Measurements from ENCODE around the gene ITGB1BP2. TPM values are rescaled to one million over a fixed set of nuclear protein-coding genes. Genes with fewer than 3 reads are reported as not detected.
"Not testable (repeated sequence)": the region's sequence is repeated elsewhere in the genome, so short reads cannot be mapped to it uniquely, and the experiment has no call there.

ITGB1BP2 gene
- total RNA-seq (2014; rRNA removed; shearing (Covaris generic)) = 0.96 and 0.98 TPM in 2 replicates

DNA sequence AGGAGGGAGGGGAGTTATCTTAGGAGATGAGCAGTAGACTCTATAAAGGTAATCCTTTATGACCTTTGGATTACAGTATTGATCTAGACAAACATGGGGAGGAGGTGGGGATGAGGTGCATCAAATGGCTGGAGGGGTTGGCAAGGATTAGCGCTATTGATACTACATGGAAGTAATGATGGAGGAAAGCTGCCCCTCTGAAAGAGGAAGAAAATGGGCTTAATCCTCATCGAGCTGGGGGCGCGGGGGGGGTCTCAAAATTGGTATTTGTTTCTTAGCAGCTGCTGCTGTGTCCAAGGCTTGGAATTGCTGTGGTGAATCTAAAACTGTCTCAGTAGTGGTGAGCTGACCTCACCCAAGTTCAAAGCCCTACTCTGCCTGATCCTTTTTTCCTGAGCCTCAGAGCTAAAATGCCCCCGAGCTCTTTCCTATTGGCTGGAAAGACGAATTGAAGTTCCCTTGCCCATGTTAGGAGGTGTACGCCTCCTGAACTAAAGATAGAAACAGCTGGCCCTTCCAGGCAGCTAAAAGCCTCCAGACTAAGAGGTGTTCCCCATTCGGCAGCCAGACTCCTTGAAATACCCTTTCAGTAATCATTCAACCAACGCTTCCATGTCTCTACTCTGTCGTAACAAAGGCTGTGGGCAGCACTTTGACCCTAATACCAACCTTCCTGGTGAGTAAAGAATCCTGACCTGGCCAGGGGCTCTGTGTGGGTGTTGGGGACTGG lies at the start of gene ITGB1BP2:
Gene ITGB1BP2 (plus strand): TSS at position 556 of the 730 bp plus-strand sequence. CDS start 57 bp downstream, at position 613.
- peak; percentile 76 for DNase-seq (ENCODE audit: low read depth)

DNA sequence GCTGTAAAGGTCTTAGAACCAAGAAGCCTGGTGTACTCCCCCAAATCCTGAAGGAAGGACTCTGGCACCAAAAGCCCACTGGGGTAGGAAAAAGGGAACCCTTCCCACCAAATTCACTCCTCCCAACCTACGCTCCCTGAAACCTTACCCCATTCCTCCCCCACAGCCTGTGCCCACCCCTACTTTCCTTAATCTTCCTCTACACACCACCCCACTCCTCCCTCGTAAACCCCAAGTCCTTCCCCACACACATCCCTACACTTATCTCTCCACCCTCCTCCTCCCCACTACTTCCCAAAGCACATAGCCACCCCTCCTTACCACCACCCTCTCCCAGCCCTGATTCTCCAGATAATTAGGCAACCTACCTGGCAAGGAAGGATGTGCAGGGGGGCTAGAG lies 49.3 kb upstream of the ITGB1BP2 start:
- DNase-seq (ENCODE audit: low read depth) = no peak

GRCh38 chrX:71253253-71254091 lies 48.1 kb upstream of the ITGB1BP2 start:
- peak; percentile 48 for DNase-seq (ENCODE audit: low read depth)

DNA sequence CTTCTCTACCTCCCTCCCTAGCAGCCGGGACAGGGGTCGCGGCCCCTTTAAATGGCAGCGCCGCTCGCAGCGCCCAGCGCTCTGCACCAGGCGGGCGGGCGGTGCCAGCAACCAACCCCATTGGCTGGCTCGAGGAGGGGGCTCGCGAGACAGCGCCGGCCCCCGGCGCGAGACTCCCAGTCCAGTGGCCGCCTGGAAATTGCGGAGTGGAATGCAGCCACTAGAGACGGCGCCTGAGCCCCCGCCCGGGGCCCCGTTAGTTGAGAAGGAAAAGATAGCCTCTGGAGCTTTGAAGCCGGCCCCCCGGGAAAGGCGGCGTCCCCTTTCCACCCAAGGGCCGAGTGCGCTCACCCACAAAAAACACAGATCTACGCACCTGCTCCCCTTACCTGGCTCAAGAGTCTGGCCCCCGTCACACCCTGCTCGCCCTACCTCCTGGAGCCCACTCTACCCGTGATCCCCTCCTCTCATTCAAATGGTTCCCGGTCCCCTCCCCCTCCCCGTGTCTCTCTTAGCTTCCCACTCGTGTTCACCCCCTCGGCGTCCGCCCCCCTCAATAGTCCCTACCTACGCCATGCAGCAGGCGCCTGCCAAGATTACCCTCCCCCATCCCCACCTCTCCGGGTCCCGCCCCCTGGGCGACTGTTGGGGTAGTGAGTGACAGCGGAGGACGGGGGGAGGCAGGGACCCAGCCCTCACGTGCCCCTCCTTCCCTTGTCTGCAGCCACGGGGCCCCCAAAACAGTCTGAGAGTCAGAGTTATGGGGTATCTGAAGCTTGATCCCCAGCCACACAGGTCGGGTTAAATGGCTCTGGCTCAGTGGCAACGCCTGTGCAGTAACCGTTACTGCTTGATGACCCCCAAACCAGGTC lies 47.2 kb upstream of the ITGB1BP2 start, which contains the start of gene ZMYM3:
Gene ZMYM3 (minus strand): TSS at position 49 of the 872 bp plus-strand sequence. CDS start 885 bp downstream, outside the sequence.
- DNase-seq (ENCODE audit: low read depth) = peak; percentile 88

GRCh38 chrX:71256051-71256450 lies 45.5 kb upstream of the ITGB1BP2 start:
- DNase-seq (ENCODE audit: low read depth) = peak; percentile 45

- no peak for DNase-seq (ENCODE audit: low read depth)
These were observed 44.7 kb upstream of the ITGB1BP2 start for GRCh38 chrX:71256856-71257255.

DNA sequence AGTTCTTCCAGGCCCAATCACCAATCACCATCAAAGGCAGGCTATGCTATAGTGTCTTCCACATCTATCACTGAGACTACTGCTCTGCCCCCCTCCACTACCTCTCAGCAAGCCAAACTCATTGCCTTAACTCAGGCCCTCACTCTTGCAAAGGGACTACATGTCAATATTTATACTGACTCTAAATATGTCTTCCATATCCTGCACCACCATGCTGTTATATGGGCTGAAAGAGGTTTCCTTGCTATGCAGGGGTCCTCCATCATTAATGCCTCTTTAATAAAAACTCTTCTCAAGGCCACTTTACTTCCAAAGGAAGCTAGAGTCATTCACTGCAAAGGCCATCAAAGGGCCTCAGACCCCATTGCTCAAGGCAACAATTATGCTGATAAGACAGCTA lies 32.9 kb upstream of the ITGB1BP2 start:
- DNase-seq (ENCODE audit: low read depth) = not testable (repeated sequence)

DNA sequence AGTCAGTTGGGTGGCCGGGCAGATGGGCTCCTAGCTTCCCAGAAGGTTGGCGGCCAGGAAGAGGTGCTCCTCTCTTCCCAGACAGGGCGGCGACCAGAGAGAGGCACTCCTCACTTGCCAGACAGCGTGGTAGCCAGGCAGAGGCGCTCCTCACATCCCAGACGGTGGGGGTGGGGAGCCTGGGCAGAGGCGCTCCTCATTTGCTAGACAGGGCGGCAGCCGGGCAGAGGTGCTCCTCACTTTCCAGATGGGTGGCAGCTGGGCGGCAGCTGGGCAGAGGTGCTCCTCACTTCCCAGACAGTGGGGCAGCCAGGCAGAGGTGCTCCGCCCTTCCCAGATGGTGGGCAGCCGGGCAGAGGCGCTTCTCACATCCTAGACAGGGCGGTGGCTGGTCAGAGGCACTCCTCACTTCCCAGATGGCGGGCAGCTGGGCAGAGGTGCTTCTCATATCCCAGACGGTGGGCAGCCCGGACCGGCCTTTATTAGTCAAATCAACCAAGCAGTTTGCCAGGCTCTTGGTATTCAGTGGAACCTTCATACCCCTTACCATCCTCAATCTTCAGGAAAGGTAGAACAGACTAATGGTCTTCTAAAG lies 31.7 kb upstream of the ITGB1BP2 start:
- DNase-seq (ENCODE audit: low read depth) = no peak

DNA sequence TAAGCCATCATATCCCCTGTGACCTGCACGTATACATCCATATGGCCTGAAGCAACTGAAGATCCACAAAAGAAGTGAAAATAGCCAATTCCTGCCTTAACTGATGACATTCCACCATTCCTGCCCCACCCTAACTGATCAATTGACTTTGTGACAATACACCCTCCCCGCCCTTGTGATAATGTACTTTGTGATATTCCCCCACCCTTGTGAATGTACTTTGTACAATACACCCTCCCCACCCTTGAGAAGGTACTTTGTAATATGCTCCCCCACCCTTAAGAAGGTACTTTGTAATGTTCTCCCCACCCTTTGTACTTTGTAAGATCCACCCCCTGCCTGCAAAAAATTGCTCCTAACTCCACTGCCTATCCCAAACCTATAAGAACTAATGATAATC lies 29.2 kb upstream of the ITGB1BP2 start:
- not testable (repeated sequence) for DNase-seq (ENCODE audit: low read depth)

GRCh38 chrX:71281300-71281699 lies 20.2 kb upstream of the ITGB1BP2 start:
- not testable (repeated sequence) for DNase-seq (ENCODE audit: low read depth)

DNA sequence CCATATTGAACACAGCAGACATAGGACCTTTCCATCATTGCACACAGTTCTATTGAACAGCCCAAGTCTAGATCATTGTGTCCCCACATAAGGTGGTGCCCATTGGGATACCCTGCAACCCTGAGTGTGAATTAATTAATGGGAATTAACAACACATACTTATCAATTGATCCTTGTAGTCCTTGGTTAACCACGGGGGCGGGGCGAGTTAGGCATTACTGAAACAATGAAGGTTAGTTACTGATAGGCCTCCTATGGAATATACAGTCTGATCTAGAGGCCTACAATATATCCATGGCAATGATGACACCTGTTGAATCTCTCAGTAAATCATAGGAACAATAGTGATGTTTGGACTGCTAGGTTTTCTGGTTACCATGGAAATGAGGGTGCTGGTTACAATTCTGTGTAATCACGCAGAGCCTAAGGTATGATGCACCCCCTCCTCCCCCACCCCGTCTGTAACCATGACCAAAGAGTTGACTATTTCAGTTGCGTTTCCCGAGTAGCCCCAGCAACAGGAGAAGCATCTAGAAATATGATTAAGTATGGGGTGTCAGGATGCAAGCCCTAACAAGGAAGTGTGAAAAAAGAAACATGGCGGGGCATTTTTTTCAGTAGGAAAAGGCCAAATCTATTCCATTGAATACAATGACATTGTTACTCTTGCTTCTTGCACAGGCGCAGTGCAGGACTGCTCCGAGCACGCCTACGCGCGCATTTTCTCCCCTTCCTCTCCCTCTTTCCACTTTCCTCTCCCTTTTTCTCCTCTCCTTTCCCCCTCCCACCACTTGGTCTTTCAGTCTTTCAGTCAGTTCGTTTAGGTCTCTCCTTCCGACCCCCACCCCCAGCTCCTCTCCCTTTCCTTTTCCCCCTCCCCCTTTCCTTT lies 18.8 kb upstream of the ITGB1BP2 start:
- peak; percentile 67 for DNase-seq (ENCODE audit: low read depth)

DNA sequence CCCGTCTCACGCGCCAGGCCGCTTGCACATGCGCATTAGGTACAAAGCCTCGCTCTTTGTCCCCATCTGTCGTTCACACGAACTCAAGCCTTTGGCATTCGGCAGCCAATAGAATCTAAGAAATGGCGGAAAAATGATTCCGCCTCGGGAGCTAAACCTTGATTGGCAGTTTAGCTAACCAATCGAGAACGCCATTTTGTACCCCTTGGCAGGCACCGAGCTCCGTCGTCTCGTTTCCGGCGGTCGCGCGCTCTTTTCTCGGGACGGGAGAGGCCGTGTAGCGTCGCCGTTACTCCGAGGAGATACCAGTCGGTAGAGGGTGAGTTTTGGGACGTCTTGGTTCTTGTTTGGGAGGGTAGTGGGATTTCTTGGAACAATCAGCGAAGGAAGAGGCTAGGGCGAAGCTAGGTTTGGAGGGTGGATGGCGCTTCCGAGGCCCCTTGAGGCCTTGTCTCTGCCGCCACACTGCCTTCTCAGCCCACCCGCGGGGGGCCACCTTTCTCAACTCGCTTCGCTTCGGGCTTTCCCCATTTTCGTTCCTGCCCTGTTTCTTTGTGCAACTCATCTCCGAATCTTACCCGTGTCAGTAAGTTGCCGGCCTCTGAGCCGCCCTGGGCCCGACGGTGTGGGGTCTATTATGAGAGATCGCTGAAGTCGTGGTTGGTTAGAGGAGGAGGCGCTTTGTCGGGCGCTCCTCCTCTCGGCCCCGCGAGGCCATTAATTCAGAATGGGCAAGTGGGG lies 18.0 kb upstream of the ITGB1BP2 start, which contains the start of gene NONO:
Gene NONO (plus strand): TSS at position 233 of the 741 bp plus-strand sequence. CDS start 7,003 bp downstream, outside the sequence.
- peak; percentile 100 for DNase-seq (ENCODE audit: low read depth)

- DNase-seq (ENCODE audit: low read depth) = no peak
These were observed 15.6 kb upstream of the ITGB1BP2 start for GRCh38 chrX:71285929-71286328.

GRCh38 chrX:71291381-71291780 lies 10.2 kb upstream of the ITGB1BP2 start:
- no peak for DNase-seq (ENCODE audit: low read depth)

DNA sequence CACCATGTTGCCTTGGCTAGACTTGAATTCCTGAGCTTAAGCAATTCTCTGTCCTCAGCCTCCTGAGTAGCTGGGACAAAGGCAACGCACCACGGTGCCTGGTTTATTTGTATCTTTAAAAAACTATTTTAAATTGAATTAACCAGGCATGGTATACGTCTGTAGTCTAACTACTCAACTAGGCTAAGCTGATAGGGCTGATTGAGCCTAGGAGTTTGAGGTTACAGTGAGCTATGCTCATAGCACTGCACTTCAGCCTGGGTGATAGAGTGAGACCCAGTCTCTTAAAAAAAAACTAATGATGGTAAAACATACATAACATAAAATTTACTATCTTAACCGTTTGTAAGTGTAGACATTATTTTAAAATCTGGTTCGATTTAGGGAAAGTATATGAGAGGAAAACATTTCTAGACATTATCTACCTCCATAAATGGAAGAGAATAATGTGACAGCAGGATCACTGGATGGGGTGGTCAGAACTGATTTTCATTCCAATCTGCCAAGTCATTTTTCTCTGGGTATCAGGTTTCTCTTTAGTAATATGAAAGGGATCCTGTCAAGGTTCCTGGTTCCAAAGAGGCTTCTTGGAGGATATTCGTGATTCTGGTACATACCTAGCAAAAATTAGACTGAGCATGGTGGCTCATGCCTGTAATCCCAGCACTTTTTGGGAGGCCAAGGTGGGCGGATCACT lies 8.7 kb upstream of the ITGB1BP2 start:
- peak; percentile 57 for DNase-seq (ENCODE audit: low read depth)

- DNase-seq (ENCODE audit: low read depth) = no peak
These were observed 4.7 kb upstream of the ITGB1BP2 start for GRCh38 chrX:71296806-71297205.

DNA sequence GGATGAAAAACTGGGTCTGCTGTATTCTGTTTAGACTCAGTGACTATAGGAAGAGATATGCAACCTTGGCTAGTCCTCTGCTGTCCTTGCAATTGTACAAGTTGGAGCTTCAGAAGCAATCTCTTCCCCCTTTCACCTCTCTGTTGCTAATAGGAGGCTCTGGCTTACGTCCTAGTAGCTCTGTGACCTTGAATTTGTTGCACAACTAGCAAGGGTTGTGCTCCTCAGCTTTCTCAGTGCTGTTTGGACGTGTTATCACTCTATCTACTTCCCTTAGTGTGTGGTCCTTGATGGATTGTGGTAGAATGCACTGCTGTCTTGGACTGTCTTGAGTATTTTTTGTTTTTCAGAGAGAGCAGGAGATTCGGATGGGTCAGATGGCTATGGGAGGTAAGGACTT lies 3.4 kb upstream of the ITGB1BP2 start:
- DNase-seq (ENCODE audit: low read depth) = no peak

GRCh38 chrX:71300064-71300463 lies 1.5 kb upstream of the ITGB1BP2 start:
- DNase-seq (ENCODE audit: low read depth) = not testable (repeated sequence)

GRCh38 chrX:71300495-71300894 lies 1.1 kb upstream of the ITGB1BP2 start:
- DNase-seq (ENCODE audit: low read depth) = not testable (repeated sequence)
